K562 (cell line): ENCODE results near the gene KAZALD1. TPM values are rescaled to one million over a fixed set of nuclear protein-coding genes. Genes with fewer than 3 reads are reported as not detected.

ENCODE experiments used
- ATAC-seq: fragments of 200-7000 bp; cut with Tn5 transposase; 3 replicates; pipeline ENCODE4 v1.9.1; 2020; ENCODE audit warnings: moderate library complexity
- BruUV-seq: library from RNA; stranded (reverse); fragments of 400-500 nt; replicated peaks from 2 replicates; lab custom pipeline; 2021; lab: Mats Ljungman, UMichigan
- CTCF ChIA-PET: fragments of 300-600 bp; formaldehyde crosslinking; extraction: SDS; loops from one replicate; lab custom pipeline; 2021; ENCODE audit warnings: low intra/inter-chr PET ratio; lab: Yijun Ruan, JAX
- POLR2A ChIA-PET: fragments of 300-600, 350-650 bp; sonication (Branson Sonifier 250); formaldehyde crosslinking; extraction: SDS; loops from one replicate; lab custom pipeline; 2021; ENCODE audit warnings: antibody characterized with exemption, inconsistent platforms; lab: Yijun Ruan, JAX
- DNase-seq, 4 experiments: peaks; one replicate each; pipeline versions ENCODE4 v3.0.0 to v3.0.0-alpha.2; 2011 to 2018; ENCODE audit warnings: low spot score in 3 of 4, mixed read lengths in 3 of 4; ENCODE audit errors: extremely low read depth in 1 of 4
- FAIRE-seq: peaks from 2 replicates; lab custom pipeline; 2011; peaks lifted over from hg19 to GRCh38; lab: Jason Lieb, UNC
- H2AFZ ChIP-seq: 2 replicates; pipeline ENCODE4 v1.6.0; 2011; ENCODE audit warnings: low read depth, low read length, control low read depth, inconsistent platforms
- H3K27ac ChIP-seq: fragments of 200-600 bp; 3 replicates; pipeline ENCODE4 v1.8.0; 2011; ENCODE audit warnings: low read depth, mild to moderate bottlenecking, control low read depth, inconsistent platforms, low read length, moderate library complexity, mixed read lengths; ENCODE audit errors: extremely low read depth
- H3K27me3 ChIP-seq, 2 experiments: fragments of 300-600 bp in 1 of 2; 2 replicates in 1 of 2; 3 replicates in 1 of 2; pipeline versions ENCODE4 v1.6.0 to v1.8.0; 2011; ENCODE audit warnings: inconsistent platforms in 2 of 2, low read length in 2 of 2, mild to moderate bottlenecking in 1 of 2, mixed read lengths in 1 of 2, moderate library complexity in 1 of 2; ENCODE audit not compliant: control insufficient read depth in 2 of 2, insufficient read depth in 2 of 2
- H3K36me3 ChIP-seq: fragments of 300-600 bp; 3 replicates; pipeline ENCODE4 v1.8.0; 2011; ENCODE audit warnings: mild to moderate bottlenecking, low read length, inconsistent platforms; ENCODE audit not compliant: control insufficient read depth, insufficient read depth
- H3K4me1 ChIP-seq, 2 experiments: fragments of 200-600 bp in 1 of 2; replicated peaks in 1 of 2; 2 replicates in 1 of 2; 3 replicates in 1 of 2; pipeline versions ENCODE4 v1.5.1 to v1.8.0; 2011; ENCODE audit warnings: inconsistent platforms in 2 of 2, low read length in 2 of 2, mild to moderate bottlenecking in 1 of 2, mixed read lengths in 1 of 2, moderate library complexity in 1 of 2; ENCODE audit not compliant: control insufficient read depth in 2 of 2, insufficient read depth in 2 of 2
- H3K4me2 ChIP-seq: 2 replicates; pipeline ENCODE4 v1.6.1; 2011; ENCODE audit warnings: low read length, control low read depth, inconsistent platforms, mixed read lengths; ENCODE audit not compliant: insufficient read depth
- H3K4me3 ChIP-seq: fragments of 200-600 bp; sonication (generic), shearing (Covaris generic); 2 replicates; pipeline ENCODE4 v1.5.1; 2016; ENCODE audit warnings: control low read depth, inconsistent platforms
- H3K79me2 ChIP-seq: fragments of 200-600 bp; 3 replicates; pipeline ENCODE4 v1.8.0; 2011; ENCODE audit warnings: low read length, inconsistent platforms; ENCODE audit not compliant: control insufficient read depth, insufficient read depth
- H3K9ac ChIP-seq, 2 experiments: 2 replicates each; pipeline versions ENCODE4 v1.6.0 to v1.6.1; 2011; ENCODE audit warnings: low read depth in 2 of 2, low read length in 2 of 2, control low read depth in 1 of 2, inconsistent platforms in 1 of 2, mild to moderate bottlenecking in 1 of 2, mixed read lengths in 1 of 2; ENCODE audit not compliant: insufficient read depth in 1 of 2
- H3K9me1 ChIP-seq: one replicate; pipeline ENCODE4 v1.6.0; 2011; ENCODE audit warnings: inconsistent platforms, mild to moderate bottlenecking, low read length, moderate library complexity; ENCODE audit not compliant: control insufficient read depth, insufficient read depth
- H3K9me3 ChIP-seq: replicated peaks from 2 replicates; pipeline ENCODE4 v1.5.1; 2011; ENCODE audit warnings: low read depth, low read length, inconsistent platforms; ENCODE audit not compliant: control insufficient read depth, insufficient read depth
- H4K20me1 ChIP-seq: replicated peaks from 2 replicates; pipeline ENCODE4 v1.6.1; 2011; ENCODE audit warnings: low read length, inconsistent platforms, mixed read lengths; ENCODE audit not compliant: control insufficient read depth, insufficient read depth
- DNMT1 ChIP-seq: fragments of 450-650 bp; IDR thresholded peaks from 2 replicates; pipeline ENCODE4 v1.6.1; 2016; ENCODE audit warnings: antibody characterized with exemption, mild to moderate bottlenecking
- GABPB2 ChIP-seq: fragments of 250-450 bp; sonication (Bioruptor Pico); conservative IDR thresholded peaks from 2 replicates; pipeline ENCODE4 v1.5.1; 2021; ENCODE audit warnings: mild to moderate bottlenecking
- HDAC8 ChIP-seq: fragments of 450-650 bp; IDR thresholded peaks from 2 replicates; pipeline ENCODE4 v1.6.1; 2016; ENCODE audit warnings: mild to moderate bottlenecking, missing genetic modification characterization, moderate library complexity, missing compliant biosample characterization
- HOMEZ ChIP-seq: fragments of 250-450 bp; sonication (Bioruptor Pico); IDR thresholded peaks from 2 replicates; pipeline ENCODE4 v1.4.0; 2020; ENCODE audit warnings: mild to moderate bottlenecking, moderate library complexity
- JUNB ChIP-seq: fragments of 450-650 bp; formaldehyde crosslinking; conservative IDR thresholded peaks from 2 replicates; pipeline ENCODE4 v1.4.0; 2020; ENCODE audit warnings: mild to moderate bottlenecking
- MYNN ChIP-seq, 2 experiments: sonication (generic); formaldehyde crosslinking in 1 of 2; IDR thresholded peaks; 2 replicates each; pipeline versions ENCODE4 v1.5.0 to v1.6.1; 2016 to 2020; ENCODE audit warnings: antibody characterized with exemption in 1 of 2, missing genetic modification reagents in 1 of 2
- SMC3 ChIP-seq: conservative IDR thresholded peaks from 2 replicates; pipeline ENCODE4 v1.6.1; 2011; ENCODE audit warnings: low read depth, low read length, improper control_type of control experiment; ENCODE audit not compliant: insufficient read depth
- TAF1 ChIP-seq: IDR thresholded peaks from 2 replicates; pipeline ENCODE4 v1.6.1; 2011; ENCODE audit warnings: mild to moderate bottlenecking, low read length, moderate library complexity; ENCODE audit not compliant: insufficient read depth, control insufficient read depth, severe bottlenecking; ENCODE audit errors: extremely low read depth
- ZBTB8A ChIP-seq: fragments of 450-650 bp; IDR thresholded peaks from 2 replicates; pipeline ENCODE4 v1.6.1; 2018; ENCODE audit warnings: mild to moderate bottlenecking, moderate library complexity; ENCODE audit not compliant: partially characterized antibody
- ZNF232 ChIP-seq: sonication (generic); formaldehyde crosslinking; IDR thresholded peaks from 2 replicates; pipeline ENCODE4 v1.8.0; 2022; ENCODE audit warnings: mild to moderate bottlenecking, missing genetic modification reagents
- ZNF583 ChIP-seq: fragments of 250-450 bp; sonication (Bioruptor Pico); IDR thresholded peaks from 2 replicates; pipeline ENCODE4 v1.4.0; 2020
- WGBS: fragments of 100-300 bp; shearing (Covaris generic); methylation state at CpG from one replicate; pipeline ENCODE4 v1.1.6; 2016; ENCODE audit warnings: low coverage, mixed read lengths; ENCODE audit not compliant: insufficient coverage; ENCODE audit errors: missing lambda C conversion rate; 5-methylcytosine and 5-hydroxymethylcytosine counted together
- in situ Hi-C: fragments of 300-500 bp; cut with MboI; formaldehyde crosslinking; loops from 4 replicates; pipeline ENCODE4 v1.15.0; 2018; ENCODE audit warnings: inconsistent platforms, mixed read lengths
- intact Hi-C: fragments of 100-400 bp; cut with micrococcal nuclease; formaldehyde crosslinking; loops from 2 replicates; pipeline ENCODE4 v1.14.2; 2022
- polyA plus RNA-seq, 8 experiments: library from polyadenylated mRNA; depleted of rRNA in 4 of 8; stranded (reverse) in 5 of 8; unstranded in 3 of 8; fragments of >200 nt; fragmentation: Nextera tagmentation in 2 of 8; fragmentation: Illumina TruSeq in 1 of 8; extraction: Ambion mirVana in 2 of 8; extraction: Trizol in 1 of 8; gene quantifications; 2 replicates each; pipeline versions ENCODE4 v1.2.1 to v1.2.3, GENCODE V29; 2011 to 2014; ENCODE audit warnings: inconsistent platforms in 1 of 8, missing spikeins in 1 of 8
- total RNA-seq, 7 experiments: library from RNA; depleted of rRNA in 6 of 7; stranded (reverse); fragments of >200 nt in 6 of 7; fragmentation: Illumina TruSeq in 2 of 7; extraction: Trizol in 2 of 7; gene quantifications; 2 replicates each; pipeline versions ENCODE4 v1.2.1 to v1.2.3, GENCODE V29; 2011 to 2021; ENCODE audit warnings: low replicate concordance in 1 of 7
- TF ChIP-seq, protein P1 (sequence below): IDR thresholded peaks from 2 replicates; pipeline ENCODE4 v1.6.1; 2011; ENCODE audit warnings: borderline replicate concordance, low read depth, mild to moderate bottlenecking, moderate library complexity, low read length; ENCODE audit not compliant: insufficient read depth, poor library complexity, severe bottlenecking
- TF ChIP-seq, protein P2 (sequence below): conservative IDR thresholded peaks from 2 replicates; pipeline ENCODE4 v1.6.1; 2011; ENCODE audit warnings: low read depth, mild to moderate bottlenecking, low read length; ENCODE audit not compliant: control insufficient read depth
- TF ChIP-seq, protein P3 (sequence below): sonication (generic); formaldehyde crosslinking; IDR thresholded peaks from 2 replicates; pipeline ENCODE4 v1.8.0; 2022; ENCODE audit warnings: mild to moderate bottlenecking, missing genetic modification reagents

Gene KAZALD1
- total and polyA plus RNA-seq, 9 of the 15 experiments (the other 6 are each of a cell fraction or from before 2014, with no cell fraction given), result 0.15 to 10.0 (median 4.9) TPM

DNA sequence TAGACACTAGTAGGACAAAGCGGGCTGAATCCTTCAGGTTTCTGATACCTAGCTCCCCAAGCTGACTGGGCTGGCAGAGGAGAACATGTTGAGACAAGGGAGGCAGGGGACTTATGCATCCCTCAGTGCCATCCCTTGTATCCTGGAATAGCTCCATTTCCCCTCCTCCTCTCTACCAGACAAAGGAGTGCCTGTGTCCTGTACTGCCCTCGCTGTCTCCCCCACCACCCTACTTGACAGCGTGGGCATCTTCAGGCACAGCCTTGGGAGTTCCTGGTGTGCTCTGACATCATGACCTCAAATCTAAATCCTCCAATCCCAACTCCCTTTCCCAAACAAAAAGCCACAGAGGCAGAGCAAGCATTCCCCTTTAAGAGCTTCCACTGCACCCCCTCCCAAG is 21.7 kb upstream of the KAZALD1 start:
- Histone ChIP-seq H3K9me3 (no peaks in the 10 kb centered on the region), H3K27me3 (no peaks in the 10 kb centered on the region), H2AFZ (no peak overlapping the region), H4K20me1 (no peaks in the 10 kb centered on the region), H3K79me2 (no peaks in the 10 kb centered on the region), H3K4me3 (no peak overlapping the region), H3K36me3 (no peaks in the 10 kb centered on the region), H3K4me1 (peaks cover 9 to 14% of the 10 kb centered on the region in 2 experiments), H3K4me2 (no peak overlapping the region), H3K27ac (no peak overlapping the region), H3K9me1 (no peaks in the 10 kb centered on the region), H3K9ac (0 out of 4 replicates have a peak overlapping the region, but pooled peaks of 1 of the 2 experiments have one; percentile 20)
- WGBS, result 5% methylated on average over 3 of the region's 3 CpGs
- no TSS peak for BruUV-seq
- TF ChIP-seq ZBTB8A (no peak), HOMEZ (CRISPR knock-in tag) (no peak), TAF1 (no peak), JUNB (CRISPR knock-in tag) (no peak), ZNF232 (CRISPR knock-in tag) (no peak), DNMT1 (no peak), ZNF583 (no peak), GABPB2 (no peak), MYNN (IDR thresholded peaks at IDR 0.05) (no peak), MYNN (CRISPR knock-in tag; IDR thresholded peaks at IDR 0.05) (no peak), SMC3 (no peak), HDAC8 (tag) (no peak)
- TF ChIP-seq, protein P1, sequence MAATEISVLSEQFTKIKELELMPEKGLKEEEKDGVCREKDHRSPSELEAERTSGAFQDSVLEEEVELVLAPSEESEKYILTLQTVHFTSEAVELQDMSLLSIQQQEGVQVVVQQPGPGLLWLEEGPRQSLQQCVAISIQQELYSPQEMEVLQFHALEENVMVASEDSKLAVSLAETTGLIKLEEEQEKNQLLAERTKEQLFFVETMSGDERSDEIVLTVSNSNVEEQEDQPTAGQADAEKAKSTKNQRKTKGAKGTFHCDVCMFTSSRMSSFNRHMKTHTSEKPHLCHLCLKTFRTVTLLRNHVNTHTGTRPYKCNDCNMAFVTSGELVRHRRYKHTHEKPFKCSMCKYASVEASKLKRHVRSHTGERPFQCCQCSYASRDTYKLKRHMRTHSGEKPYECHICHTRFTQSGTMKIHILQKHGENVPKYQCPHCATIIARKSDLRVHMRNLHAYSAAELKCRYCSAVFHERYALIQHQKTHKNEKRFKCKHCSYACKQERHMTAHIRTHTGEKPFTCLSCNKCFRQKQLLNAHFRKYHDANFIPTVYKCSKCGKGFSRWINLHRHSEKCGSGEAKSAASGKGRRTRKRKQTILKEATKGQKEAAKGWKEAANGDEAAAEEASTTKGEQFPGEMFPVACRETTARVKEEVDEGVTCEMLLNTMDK, result no peak
- TF ChIP-seq, protein P2, sequence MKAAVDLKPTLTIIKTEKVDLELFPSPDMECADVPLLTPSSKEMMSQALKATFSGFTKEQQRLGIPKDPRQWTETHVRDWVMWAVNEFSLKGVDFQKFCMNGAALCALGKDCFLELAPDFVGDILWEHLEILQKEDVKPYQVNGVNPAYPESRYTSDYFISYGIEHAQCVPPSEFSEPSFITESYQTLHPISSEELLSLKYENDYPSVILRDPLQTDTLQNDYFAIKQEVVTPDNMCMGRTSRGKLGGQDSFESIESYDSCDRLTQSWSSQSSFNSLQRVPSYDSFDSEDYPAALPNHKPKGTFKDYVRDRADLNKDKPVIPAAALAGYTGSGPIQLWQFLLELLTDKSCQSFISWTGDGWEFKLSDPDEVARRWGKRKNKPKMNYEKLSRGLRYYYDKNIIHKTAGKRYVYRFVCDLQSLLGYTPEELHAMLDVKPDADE, result no peak
- TF ChIP-seq, protein P3, sequence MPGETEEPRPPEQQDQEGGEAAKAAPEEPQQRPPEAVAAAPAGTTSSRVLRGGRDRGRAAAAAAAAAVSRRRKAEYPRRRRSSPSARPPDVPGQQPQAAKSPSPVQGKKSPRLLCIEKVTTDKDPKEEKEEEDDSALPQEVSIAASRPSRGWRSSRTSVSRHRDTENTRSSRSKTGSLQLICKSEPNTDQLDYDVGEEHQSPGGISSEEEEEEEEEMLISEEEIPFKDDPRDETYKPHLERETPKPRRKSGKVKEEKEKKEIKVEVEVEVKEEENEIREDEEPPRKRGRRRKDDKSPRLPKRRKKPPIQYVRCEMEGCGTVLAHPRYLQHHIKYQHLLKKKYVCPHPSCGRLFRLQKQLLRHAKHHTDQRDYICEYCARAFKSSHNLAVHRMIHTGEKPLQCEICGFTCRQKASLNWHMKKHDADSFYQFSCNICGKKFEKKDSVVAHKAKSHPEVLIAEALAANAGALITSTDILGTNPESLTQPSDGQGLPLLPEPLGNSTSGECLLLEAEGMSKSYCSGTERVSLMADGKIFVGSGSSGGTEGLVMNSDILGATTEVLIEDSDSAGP, result no peak
- in situ Hi-C loops (no loop called here), intact Hi-C loops (loop anchor here (2.0 to 5.0 kb wide), 2 partner anchors 102 to 173 kb away; no protein-coding TSS in a partner anchor)
- no peak for FAIRE-seq
- POLR2A ChIA-PET, result interaction anchor here (0.7 to 0.9 kb wide), 2 partner anchors 23 to 90 kb away, joined by 3 to 4 read pairs; no protein-coding TSS in a partner anchor
- CTCF ChIA-PET, result interaction anchor here (3.7 kb wide), 1 partner anchor 27 kb away, joined by 37 read pairs; no protein-coding TSS in a partner anchor
- no peak for DNase-seq
- ATAC-seq, result no peak
